ENCODE data around the gene NRL.
A peak's percentile ranks its signal among the peaks of the same experiment; 100 is the strongest.
"Not testable (repeated sequence)": the region's sequence is repeated elsewhere in the genome, so short reads cannot be mapped to it uniquely, and the experiment has no call there.

NRL gene

GRCh38 chr14:24051176-24051788, 63.5 kb downstream of the NRL start:
- DNase-seq, result no peak

GRCh38 chr14:24050753-24051152, 64.0 kb downstream of the NRL start:
- DNase-seq, result not testable (repeated sequence)

- not testable (repeated sequence) for DNase-seq
These were observed 65.7 kb downstream of the NRL start for GRCh38 chr14:24049002-24049401.

- DNase-seq, result no peak
These were observed 72.0 kb downstream of the NRL start for GRCh38 chr14:24042746-24043145.

- no peak for DNase-seq
These were observed 74.1 kb downstream of the NRL start for GRCh38 chr14:24040692-24041091.

GRCh38 chr14:24038686-24039085, 76.1 kb downstream of the NRL start:
- DNase-seq, result no peak

- no peak for DNase-seq
These were observed 77.1 kb downstream of the NRL start for GRCh38 chr14:24037658-24038037.

GRCh38 chr14:24036963-24037657, 77.6 kb downstream of the NRL start:
- not testable (repeated sequence) for DNase-seq

GRCh38 chr14:24036169-24036962, 78.4 kb downstream of the NRL start:
- DNase-seq, result peak; percentile 87

GRCh38 chr14:24035769-24036168, 79.0 kb downstream of the NRL start:
- not testable (repeated sequence) for DNase-seq

- DNase-seq, result peak; percentile 32
These were observed 81.9 kb downstream of the NRL start for GRCh38 chr14:24032727-24033418.

GRCh38 chr14:24031331-24031730, 83.4 kb downstream of the NRL start:
- DNase-seq, result not testable (repeated sequence)

GRCh38 chr14:24029687-24030086, 85.1 kb downstream of the NRL start:
- DNase-seq, result not testable (repeated sequence)

Measured in hematopoietic multipotent progenitor cell treated with erythropoietin and hydrocortisone succinate and interleukin-3 and kit ligand, for 8 days (in vitro differentiated cells).